ENCODE measurements around the gene MAP1S.

The MAP1S gene

DNA sequence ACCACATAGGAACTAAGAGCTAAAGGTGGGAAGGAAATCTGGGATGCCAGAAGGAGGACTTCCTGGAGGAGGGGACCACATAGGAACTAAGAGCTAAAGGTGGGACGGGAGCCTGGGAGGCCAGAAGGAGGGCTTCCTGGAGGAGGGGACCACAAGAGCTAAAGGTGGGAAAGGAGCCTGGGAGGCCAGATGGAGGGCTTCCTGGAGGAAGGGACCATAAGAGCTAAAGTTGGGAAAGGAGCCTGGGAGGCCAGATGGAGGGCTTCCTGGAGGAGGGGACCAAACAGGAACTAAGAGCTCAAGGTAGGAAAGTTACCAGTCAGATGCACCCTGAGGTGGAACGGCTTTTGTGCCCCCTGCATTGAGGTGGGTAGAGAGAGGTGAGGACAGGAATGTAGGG lies 22.2 kb downstream of the MAP1S start:
- H3K4me3 Mint-ChIP-seq: no peak overlapping the region
- H3K36me3 Mint-ChIP-seq (ENCODE audit: low read depth): peaks cover 6% of the 10 kb centered on the region
- peaks cover 7% of the 10 kb centered on the region for H3K4me1 Mint-ChIP-seq (ENCODE audit: low read depth)
- no peak overlapping the region for H3K27ac Mint-ChIP-seq
- no peaks in the 10 kb centered on the region for H3K9me3 Mint-ChIP-seq
- no peaks in the 10 kb centered on the region for H3K27me3 Mint-ChIP-seq (ENCODE audit: low read depth)

DNA sequence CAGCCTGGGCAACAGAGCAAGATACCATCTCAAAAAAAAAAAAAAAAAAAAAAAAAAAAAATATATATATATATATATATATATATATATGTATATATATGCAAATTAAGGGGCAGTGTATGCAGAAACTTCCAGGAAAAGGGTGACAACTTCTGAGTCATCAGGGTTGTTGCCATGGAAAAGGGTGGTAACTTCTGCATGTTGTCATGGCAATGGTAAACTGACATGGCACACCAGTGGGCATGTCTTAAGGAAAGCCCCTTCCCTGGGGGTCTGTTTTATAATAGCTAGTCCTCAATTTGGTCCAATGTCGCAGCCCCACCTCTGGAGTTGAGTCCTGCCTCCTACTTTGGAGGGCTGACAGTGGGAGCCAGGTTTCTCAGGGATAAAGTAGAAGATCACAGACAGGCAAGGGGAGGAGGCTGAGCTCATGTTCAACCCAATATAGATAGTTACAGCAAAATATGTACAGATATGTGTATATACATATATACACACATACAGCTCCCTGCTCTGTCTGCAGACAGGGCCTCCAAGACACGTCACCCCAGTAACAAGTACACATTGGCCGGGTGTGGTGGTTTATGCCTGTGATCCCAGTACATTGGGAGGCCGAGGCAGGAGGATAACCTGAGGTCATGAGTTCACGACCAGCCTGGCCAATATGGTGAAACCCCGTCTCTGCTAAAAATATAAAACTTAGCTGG lies 24.7 kb downstream of the MAP1S start:
- H3K9me3 Mint-ChIP-seq: no peaks in the 10 kb centered on the region
- no peak overlapping the region for H3K4me3 Mint-ChIP-seq
- no peak overlapping the region for H3K27ac Mint-ChIP-seq
- H3K36me3 Mint-ChIP-seq (ENCODE audit: low read depth): peaks cover 3% of the 10 kb centered on the region
- no peaks in the 10 kb centered on the region for H3K27me3 Mint-ChIP-seq (ENCODE audit: low read depth)
- H3K4me1 Mint-ChIP-seq (ENCODE audit: low read depth): peaks cover 15% of the 10 kb centered on the region

DNA sequence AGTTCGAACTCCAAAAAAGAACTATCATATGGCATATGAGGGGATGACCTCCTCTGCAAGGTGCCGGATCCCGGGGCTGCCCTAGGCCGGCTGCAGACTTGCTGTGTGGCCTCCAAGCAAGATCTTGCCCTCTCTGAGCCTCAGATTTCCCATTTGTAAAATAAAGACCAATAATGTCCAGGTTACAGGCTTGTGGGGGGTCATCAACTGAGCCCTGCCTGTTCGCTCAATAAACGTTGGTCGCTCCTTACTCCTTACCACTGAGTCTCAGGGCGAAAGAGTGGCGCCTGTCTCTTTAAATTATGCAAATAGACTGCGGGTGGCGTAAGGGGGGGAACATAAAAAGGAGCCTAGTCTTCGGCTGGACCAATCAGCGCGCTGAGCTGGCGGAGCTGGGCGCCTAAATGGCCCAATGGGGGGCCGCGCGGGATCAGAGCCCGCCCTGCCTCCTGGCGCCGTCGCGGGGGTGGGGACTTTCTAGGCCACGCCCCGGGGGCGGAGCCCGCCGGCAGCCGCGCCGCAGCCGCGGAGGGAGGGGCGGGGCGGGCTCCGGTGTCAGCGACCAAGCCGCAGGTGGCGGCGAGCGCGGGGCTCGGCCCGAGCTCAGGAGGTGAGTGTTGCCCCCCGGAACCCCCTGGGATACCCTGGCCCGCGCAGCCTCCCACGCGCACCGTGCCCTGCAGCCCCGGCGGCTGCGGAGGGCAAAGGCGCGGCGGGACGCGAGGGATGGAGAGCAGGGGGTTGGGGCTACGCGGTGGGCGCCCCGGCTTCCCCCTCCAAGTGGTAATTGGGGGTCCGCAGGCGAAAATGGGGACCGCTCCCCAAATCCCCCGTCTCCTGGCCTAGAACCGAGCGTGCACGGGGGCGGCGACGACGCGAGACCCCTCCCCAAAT lies 28.2 kb downstream of the MAP1S start:
- Mint-ChIP-seq H3K27me3 (ENCODE audit: low read depth) (no peaks in the 10 kb centered on the region), H3K4me3 (peak overlapping the region; percentile 91), H3K9me3 (no peaks in the 10 kb centered on the region), H3K27ac (peak overlapping the region; percentile 76), H3K4me1 (ENCODE audit: low read depth) (peaks cover 32% of the 10 kb centered on the region), H3K36me3 (ENCODE audit: low read depth) (peaks cover 9% of the 10 kb centered on the region)

DNA sequence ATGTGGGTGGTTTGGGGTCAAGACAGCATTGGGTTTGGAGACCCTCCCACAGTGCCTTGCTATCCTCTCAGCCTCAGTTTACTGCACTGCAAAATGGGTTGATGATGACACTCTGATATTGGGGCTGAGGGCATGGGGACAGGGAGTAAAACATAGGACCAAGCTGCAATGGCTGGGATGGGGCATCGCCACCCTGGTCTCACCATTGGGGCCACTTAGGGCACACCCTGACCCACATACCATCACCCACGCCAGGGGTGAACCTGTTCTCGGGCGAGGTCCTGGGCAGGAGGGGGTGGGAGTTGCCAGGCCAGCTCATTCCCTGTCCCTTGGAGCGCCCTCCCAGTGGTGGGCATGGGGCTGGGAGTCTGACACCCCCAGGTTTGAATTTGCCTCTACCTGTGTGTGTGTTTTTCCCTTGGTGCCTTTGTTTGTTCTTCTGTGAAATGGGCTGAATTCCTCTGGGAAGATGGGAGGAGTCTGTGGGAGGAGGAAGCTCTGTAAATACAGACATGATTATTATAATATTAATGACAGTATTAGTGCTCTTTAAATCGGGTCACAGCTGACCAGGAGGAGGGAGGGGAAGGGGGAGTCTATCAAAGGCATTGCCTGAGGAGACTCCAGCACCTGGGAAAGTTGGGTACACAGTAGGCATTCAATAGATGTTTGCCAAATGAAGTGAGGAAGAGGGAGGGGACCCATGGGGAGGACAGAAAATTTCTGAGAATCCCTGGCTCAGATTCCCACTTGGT lies 29.8 kb downstream of the MAP1S start:
- Mint-ChIP-seq H3K27me3 (ENCODE audit: low read depth) (no peaks in the 10 kb centered on the region), H3K4me3 (peak overlapping the region; percentile 91), H3K27ac (peak overlapping the region; percentile 77), H3K9me3 (no peaks in the 10 kb centered on the region), H3K36me3 (ENCODE audit: low read depth) (peaks cover 11% of the 10 kb centered on the region), H3K4me1 (ENCODE audit: low read depth) (peaks cover 34% of the 10 kb centered on the region)

DNA sequence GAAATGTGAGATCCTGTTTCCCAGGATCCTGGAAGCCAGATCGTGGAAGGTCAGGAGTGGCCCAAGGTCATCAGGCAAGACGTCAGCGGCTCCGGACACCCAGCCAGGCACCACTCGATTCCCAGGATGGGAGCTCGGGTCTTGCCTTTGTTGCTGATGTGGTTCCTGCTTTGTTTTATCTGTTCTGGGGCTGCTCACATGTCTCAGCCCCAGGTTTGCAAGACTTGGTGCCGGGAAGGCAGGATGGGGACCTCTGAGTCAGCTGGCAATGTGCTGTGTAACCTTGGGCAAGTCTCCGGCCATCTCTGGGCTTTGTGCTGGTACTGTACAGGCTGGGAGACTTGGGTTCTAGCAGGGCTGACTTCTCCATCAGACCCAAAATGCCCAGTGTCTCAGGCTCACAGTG lies 30.6 kb downstream of the MAP1S start:
- Mint-ChIP-seq H3K36me3 (ENCODE audit: low read depth) (peaks cover 16% of the 10 kb centered on the region), H3K4me1 (ENCODE audit: low read depth) (peaks cover 43% of the 10 kb centered on the region), H3K4me3 (peak overlapping the region; percentile 91), H3K27me3 (ENCODE audit: low read depth) (no peaks in the 10 kb centered on the region), H3K9me3 (no peaks in the 10 kb centered on the region), H3K27ac (peak overlapping the region; percentile 77)

DNA sequence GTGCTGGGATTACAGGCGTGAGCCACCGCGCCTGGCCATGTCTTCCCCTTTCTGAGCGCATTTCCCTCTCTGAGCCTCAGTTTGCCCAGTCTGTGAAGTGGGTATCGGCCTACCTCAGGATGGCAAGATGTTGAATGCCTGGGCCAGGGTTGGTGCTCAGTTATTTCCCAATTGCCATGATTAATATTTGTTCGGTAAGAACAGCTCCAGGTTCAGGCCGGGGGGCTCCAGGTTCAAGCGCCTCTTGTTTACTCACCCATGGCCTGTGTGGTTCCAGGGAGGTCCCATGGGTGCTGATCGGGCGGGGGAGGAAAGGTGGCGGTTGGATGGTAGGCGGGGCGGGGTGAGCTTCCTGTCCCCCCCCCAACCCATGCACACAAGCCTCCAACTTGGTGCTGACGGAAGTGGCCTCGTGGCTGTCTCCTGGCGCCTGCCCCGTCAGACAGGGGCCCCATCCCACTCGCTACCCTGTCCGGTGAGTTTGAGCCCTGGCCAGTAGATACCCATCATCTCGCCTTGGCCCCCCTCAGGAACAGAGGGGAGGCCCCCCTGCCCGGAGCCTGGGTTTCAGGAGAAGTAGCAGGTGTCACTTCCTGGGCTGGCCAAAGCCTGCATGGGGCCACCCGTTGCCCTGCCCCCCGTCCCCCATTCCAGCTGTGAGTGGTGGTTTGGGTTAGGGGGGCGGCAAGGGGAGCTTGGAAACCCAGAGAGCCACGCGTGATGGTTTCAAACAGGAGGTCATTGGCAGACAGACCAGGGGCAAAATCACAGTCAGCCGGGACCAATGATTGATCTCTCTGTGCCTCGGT lies 32.0 kb downstream of the MAP1S start, which contains the start of gene FCHO1:
Gene FCHO1, plus strand, starts transcription at position 375 of the 809 bp plus-strand sequence. CDS start 3,688 bp downstream, outside the sequence.
- Mint-ChIP-seq H3K4me1 (ENCODE audit: low read depth) (peaks cover 49% of the 10 kb centered on the region), H3K27me3 (ENCODE audit: low read depth) (no peaks in the 10 kb centered on the region), H3K27ac (peak within 1 kb of the TSS; percentile 77), H3K36me3 (ENCODE audit: low read depth) (peaks cover 22% of the 10 kb centered on the region), H3K9me3 (no peaks in the 10 kb centered on the region), H3K4me3 (peak within 1 kb of the TSS; percentile 91)

DNA sequence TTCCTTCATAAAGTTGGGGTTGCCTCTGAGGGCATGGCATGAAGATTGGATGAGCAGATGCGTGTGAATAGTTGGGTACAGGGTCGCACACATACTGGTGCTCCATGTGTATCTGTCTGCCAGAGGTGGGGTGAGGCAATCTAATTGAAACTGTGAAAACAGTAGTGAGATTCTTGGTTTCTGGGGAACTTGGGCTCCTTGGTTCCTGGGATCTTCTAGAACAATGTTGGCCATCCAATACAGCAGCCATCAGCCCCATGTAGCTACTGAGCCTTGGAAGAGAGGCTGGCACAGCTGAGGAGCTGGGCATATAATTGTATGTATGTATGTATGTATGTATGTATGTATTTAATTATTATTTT lies 32.6 kb downstream of the MAP1S start:
- no peaks in the 10 kb centered on the region for H3K9me3 Mint-ChIP-seq
- peak overlapping the region; percentile 91 for H3K4me3 Mint-ChIP-seq
- H3K27me3 Mint-ChIP-seq (ENCODE audit: low read depth): no peaks in the 10 kb centered on the region
- peaks cover 45% of the 10 kb centered on the region for H3K4me1 Mint-ChIP-seq (ENCODE audit: low read depth)
- H3K36me3 Mint-ChIP-seq (ENCODE audit: low read depth): peaks cover 26% of the 10 kb centered on the region
- H3K27ac Mint-ChIP-seq: peak overlapping the region; percentile 77

DNA sequence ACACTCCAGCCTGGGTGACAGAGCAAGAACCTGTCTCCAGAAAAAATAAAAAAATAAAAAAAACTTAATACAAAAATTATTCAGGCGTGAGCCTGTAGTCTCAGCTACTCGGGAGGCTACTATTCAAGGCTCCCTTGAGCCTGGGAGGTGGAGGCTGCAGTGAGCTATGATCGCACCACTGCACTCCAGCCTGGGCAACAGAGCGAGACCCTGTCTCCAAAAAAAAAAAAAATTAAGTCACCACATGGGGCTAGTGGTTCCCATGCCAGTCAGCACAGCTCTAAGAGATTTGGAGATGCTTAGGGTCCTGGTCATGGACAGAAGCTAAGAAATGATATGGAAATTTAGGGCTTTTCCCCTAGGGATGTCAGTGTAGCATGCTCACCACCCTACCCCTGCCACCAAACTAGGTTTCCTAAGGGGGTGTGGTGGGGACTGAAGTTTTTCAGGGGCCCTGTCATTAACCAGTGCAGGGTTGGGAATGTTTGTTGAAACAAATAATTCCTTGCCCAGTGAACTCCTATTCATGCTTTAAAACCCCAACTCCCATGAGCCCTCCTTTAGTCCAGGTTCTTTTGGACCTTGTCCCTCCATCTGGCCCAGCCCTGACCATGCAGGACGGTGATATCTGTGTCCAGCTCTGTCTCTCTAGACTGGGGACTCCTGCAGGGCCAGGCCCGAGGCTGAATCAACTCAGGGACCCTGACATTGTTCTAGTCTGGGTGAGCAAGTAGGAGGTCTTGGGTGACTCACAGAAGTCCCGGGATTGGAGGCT lies 33.8 kb downstream of the MAP1S start:
- Mint-ChIP-seq H3K27me3 (ENCODE audit: low read depth) (no peaks in the 10 kb centered on the region), H3K27ac (no peak overlapping the region), H3K36me3 (ENCODE audit: low read depth) (peaks cover 31% of the 10 kb centered on the region), H3K4me3 (peak overlapping the region; percentile 28), H3K9me3 (no peaks in the 10 kb centered on the region), H3K4me1 (ENCODE audit: low read depth) (peaks cover 42% of the 10 kb centered on the region)

DNA sequence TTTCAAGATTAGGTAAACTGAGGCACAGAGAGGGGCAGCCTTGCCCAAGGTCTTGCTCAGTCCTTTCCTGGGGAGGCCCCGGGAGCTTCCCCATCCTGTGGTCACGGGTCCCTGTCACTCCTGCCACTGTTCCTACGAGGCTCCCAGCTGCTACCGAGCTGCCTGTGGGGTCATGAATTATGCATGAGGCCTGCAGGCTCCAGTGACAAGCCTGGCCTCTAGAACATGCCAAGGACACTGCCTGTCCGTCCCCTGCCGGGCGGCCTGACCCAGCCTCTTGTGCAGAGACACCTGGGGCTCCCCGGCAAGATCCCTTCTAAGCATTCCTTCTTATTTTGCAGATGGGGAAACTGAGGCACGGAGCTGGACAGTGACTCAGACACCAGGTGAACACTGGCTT lies 34.7 kb downstream of the MAP1S start:
- Mint-ChIP-seq H3K4me1 (ENCODE audit: low read depth) (peaks cover 41% of the 10 kb centered on the region), H3K27ac (no peak overlapping the region)

DNA sequence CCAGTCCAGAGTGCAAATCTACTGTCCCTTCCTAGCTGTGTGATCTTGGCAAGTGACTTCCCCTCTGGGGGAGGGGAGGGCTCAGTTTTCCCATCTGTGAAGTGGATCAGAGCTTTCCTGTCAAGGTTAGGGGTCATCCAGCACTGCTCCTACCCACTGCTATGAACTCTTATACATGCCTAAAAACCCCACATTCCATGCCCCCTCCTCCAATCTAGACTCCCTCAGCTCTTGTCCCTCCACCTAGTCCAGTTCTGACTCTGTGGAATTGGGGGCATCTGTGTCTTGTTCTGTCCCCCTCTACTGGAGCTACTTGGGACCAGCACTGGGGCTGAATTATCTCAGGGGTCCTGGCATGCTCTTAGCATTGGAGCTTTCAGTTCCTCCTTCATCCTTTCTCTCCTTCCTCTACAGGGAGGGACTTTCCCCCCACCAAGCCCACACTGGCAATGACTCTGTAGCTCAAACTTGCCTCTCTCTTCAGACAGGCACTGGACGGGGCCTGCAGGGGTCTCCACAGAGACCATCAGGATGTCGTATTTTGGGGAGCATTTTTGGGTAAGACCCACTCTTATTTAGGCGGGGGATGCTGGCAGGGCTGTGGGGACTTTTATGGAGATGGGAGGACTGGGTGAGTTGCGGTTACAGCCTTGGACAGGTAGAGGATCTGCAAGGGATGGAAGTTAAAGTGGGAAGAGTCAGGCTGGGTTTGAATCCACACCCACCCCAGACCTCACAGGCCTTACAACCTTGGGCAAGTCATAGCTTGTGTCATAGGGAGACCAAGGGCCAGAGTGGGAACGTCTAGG lies 35.6 kb downstream of the MAP1S start:
- H3K27me3 Mint-ChIP-seq (ENCODE audit: low read depth): no peaks in the 10 kb centered on the region
- H3K9me3 Mint-ChIP-seq: no peaks in the 10 kb centered on the region
- peak overlapping the region; percentile 15 for H3K4me3 Mint-ChIP-seq
- H3K36me3 Mint-ChIP-seq (ENCODE audit: low read depth): peaks cover 34% of the 10 kb centered on the region
- H3K27ac Mint-ChIP-seq: peak overlapping the region; percentile 73
- H3K4me1 Mint-ChIP-seq (ENCODE audit: low read depth): peaks cover 32% of the 10 kb centered on the region

More for the DNA sequence above, 34.7 kb downstream of the MAP1S start:
- Mint-ChIP-seq H3K9me3 (no peaks in the 10 kb centered on the region), H3K4me3 (no peak overlapping the region), H3K27me3 (ENCODE audit: low read depth) (no peaks in the 10 kb centered on the region), H3K36me3 (ENCODE audit: low read depth) (peaks cover 35% of the 10 kb centered on the region)

DNA sequence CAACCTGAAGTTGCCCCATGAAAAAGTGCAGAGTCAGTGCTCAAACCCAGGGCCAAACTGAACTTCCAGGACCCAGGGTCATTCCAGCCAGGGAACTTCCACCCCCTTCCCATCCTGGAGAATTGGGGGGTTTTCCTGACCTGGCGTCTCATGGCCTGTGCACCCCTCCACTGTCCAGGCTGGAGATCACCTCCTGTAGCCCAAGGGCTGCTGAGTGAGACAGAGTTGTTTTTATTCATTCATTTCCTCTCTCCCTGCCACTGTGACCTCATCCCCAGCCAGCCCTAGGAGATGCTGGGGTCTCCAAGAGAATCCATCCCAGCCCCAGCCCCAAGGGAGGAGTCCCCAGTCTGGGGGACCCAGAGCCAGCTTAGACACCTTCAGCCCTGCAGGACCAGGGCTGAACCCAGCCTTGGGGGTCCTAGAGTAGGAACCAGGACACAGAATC lies 36.2 kb downstream of the MAP1S start:
- Mint-ChIP-seq H3K4me1 (ENCODE audit: low read depth) (peaks cover 29% of the 10 kb centered on the region), H3K36me3 (ENCODE audit: low read depth) (peaks cover 37% of the 10 kb centered on the region), H3K27me3 (ENCODE audit: low read depth) (no peaks in the 10 kb centered on the region), H3K4me3 (no peak overlapping the region), H3K27ac (peak overlapping the region; percentile 73), H3K9me3 (no peaks in the 10 kb centered on the region)

DNA sequence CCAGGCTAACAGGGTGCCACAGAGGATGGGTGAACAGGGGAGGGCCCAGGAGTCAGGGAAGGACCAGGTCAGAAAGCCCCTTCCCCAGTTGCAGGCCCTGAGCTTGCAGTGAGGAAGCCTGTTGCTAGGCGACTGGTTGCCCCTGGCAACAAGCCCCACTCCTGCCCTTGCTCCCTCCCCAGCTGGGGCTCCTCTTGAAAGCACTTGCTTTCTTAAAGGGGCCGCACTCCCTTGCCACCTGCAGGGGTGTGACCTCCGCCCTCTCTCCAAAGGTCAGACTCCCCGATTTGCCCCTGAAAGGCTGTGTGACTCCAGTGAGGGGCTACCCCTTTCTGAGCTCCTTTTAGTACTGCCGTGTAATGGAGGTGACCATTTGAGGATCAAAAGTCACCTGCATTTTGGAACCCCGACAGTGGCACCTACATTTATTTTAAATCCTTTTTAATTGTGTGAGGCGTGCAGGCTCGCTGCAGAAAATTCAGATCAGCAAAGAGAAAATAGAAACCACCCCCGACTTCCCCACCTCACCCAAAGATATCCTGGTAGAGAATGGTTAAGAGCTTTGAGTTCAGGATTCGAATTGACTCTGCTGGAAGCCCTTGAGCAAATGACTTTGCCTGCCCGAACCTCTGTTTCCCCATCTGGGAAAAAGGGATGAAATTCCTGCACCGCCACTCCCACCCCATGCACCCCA lies 36.8 kb downstream of the MAP1S start:
- Mint-ChIP-seq H3K4me3 (no peak overlapping the region), H3K27me3 (ENCODE audit: low read depth) (no peaks in the 10 kb centered on the region), H3K27ac (no peak overlapping the region), H3K4me1 (ENCODE audit: low read depth) (peaks cover 27% of the 10 kb centered on the region), H3K9me3 (no peaks in the 10 kb centered on the region), H3K36me3 (ENCODE audit: low read depth) (peaks cover 43% of the 10 kb centered on the region)

Data from T-helper 1 cell treated with Interleukin-12 subunit alpha and Interleukin-12 subunit beta and Interleukin-4 antibody, amounts not matched to agents 30 μg/mL and 1 μg/mL, for 36 hours (primary cell).